ENCODE results near the gene GATB. TPM values are rescaled to one million over a fixed set of nuclear protein-coding genes. Genes with fewer than 3 reads are reported as not detected.

GATB gene
- total and polyA plus RNA-seq, 2 experiments from 2014 or later, result 19.4 to 20.1 TPM

- no peak overlapping the region for H3K4me3 ChIP-seq
- no peaks in the 10 kb centered on the region for H3K36me3 ChIP-seq (replicated peaks; ENCODE audit: insufficient read depth, low read depth)
- TF ChIP-seq, protein P1, sequence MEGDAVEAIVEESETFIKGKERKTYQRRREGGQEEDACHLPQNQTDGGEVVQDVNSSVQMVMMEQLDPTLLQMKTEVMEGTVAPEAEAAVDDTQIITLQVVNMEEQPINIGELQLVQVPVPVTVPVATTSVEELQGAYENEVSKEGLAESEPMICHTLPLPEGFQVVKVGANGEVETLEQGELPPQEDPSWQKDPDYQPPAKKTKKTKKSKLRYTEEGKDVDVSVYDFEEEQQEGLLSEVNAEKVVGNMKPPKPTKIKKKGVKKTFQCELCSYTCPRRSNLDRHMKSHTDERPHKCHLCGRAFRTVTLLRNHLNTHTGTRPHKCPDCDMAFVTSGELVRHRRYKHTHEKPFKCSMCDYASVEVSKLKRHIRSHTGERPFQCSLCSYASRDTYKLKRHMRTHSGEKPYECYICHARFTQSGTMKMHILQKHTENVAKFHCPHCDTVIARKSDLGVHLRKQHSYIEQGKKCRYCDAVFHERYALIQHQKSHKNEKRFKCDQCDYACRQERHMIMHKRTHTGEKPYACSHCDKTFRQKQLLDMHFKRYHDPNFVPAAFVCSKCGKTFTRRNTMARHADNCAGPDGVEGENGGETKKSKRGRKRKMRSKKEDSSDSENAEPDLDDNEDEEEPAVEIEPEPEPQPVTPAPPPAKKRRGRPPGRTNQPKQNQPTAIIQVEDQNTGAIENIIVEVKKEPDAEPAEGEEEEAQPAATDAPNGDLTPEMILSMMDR (IDR thresholded peaks at IDR 0.05; ENCODE audit: poor library complexity), result no peak
- TF ChIP-seq EZH2phosphoT487 (IDR thresholded peaks at IDR 0.05; ENCODE audit: low read depth, severe bottlenecking, unreplicated experiment) (no peak), EZH2 (IDR thresholded peaks at IDR 0.05; ENCODE audit: borderline replicate concordance) (no peak)
- no peaks in the 10 kb centered on the region for H3K27me3 ChIP-seq
- no peaks in the 10 kb centered on the region for H3K79me2 ChIP-seq
- H3K4me2 ChIP-seq, result no peak overlapping the region
- H3K9me3 ChIP-seq (ENCODE audit: low read depth), result no peaks in the 10 kb centered on the region
- DNase-seq (ENCODE audit: low spot score), result no peak
- no peaks in the 10 kb centered on the region for H3K4me1 ChIP-seq (ENCODE audit: insufficient read depth)
- H4K20me1 ChIP-seq (ENCODE audit: insufficient read depth, poor library complexity, severe bottlenecking), result no peaks in the 10 kb centered on the region
- H2AFZ ChIP-seq, result no peak overlapping the region
- H3K9me2 ChIP-seq (replicated peaks; ENCODE audit: insufficient read depth), result no peaks in the 10 kb centered on the region
- 83% methylated on average over 3 of the region's 3 CpGs for WGBS (ENCODE audit: low lambda C conversion rate, missing lambda C conversion rate)
- H3K27ac ChIP-seq, result no peak overlapping the region
Measured at GRCh38 chr4:151652841-151653547, 107.8 kb downstream of the GATB start.

DNA sequence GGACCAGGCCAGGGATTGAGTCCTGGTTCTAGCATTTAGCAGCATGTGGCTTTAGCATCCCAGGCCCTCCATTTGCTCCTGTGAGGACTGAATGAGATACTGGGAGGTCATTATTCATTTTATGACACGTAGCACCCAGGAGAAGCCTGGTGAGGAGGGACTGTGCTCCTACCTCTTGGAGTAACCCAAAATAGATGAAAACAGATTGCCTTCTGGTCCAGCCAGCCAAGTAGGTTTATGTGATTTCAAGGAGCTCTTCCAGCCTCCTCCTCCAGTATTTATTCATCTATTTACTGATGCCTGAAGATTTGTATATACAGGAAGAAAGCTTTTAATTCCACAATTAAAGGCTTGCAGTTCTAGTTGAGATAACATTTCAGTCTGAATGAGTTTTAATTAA is 109.3 kb downstream of the GATB start:
- Histone ChIP-seq H3K9me3 (ENCODE audit: low read depth) (no peaks in the 10 kb centered on the region), H3K4me2 (no peak overlapping the region), H3K9me2 (replicated peaks; ENCODE audit: insufficient read depth) (no peaks in the 10 kb centered on the region), H3K36me3 (replicated peaks; ENCODE audit: insufficient read depth, low read depth) (no peaks in the 10 kb centered on the region), H3K4me1 (ENCODE audit: insufficient read depth) (no peaks in the 10 kb centered on the region), H2AFZ (no peak overlapping the region), H3K27me3 (no peaks in the 10 kb centered on the region), H3K79me2 (no peaks in the 10 kb centered on the region), H3K27ac (no peak overlapping the region), H4K20me1 (ENCODE audit: insufficient read depth, poor library complexity, severe bottlenecking) (no peaks in the 10 kb centered on the region), H3K4me3 (no peak overlapping the region)
- WGBS (ENCODE audit: low lambda C conversion rate, missing lambda C conversion rate), result 89% methylated on average over 1 of the region's 1 CpG
- TF ChIP-seq EZH2phosphoT487 (IDR thresholded peaks at IDR 0.05; ENCODE audit: low read depth, severe bottlenecking, unreplicated experiment), result no peak
- DNase-seq (ENCODE audit: low spot score), result no peak

DNA sequence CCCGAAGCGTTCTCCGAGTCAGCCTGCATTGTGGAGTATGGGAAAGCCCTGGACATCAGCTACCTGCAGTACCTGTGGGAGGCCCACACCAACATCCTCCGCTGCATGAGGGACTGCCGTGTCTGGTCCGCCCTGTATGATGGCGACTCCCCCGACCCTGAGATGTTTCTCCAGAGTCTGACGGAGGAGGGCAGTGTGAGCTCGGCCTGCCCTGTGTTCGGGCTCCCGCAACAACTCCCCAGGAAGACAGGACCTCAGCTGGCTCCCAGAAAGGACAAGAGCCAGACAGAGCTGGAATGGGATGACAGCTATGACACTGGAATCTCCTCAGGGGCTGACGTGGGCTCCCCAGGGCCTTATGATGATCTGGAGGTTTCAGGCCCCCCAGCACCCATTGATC is 111.3 kb downstream of the GATB start:
- no peak for TF ChIP-seq EZH2 (IDR thresholded peaks at IDR 0.05; ENCODE audit: borderline replicate concordance)
- TF ChIP-seq EZH2phosphoT487 (IDR thresholded peaks at IDR 0.05; ENCODE audit: low read depth, severe bottlenecking, unreplicated experiment), result no peak
- TF ChIP-seq, protein P1 (IDR thresholded peaks at IDR 0.05; ENCODE audit: poor library complexity), result no peak
- no peak overlapping the region for H2AFZ ChIP-seq
- H3K4me1 ChIP-seq (ENCODE audit: insufficient read depth), result no peaks in the 10 kb centered on the region
- no peak for DNase-seq (ENCODE audit: low spot score)
- H3K27me3 ChIP-seq, result no peaks in the 10 kb centered on the region
- no peak overlapping the region for H3K4me2 ChIP-seq
- H3K4me3 ChIP-seq, result no peak overlapping the region
- H3K79me2 ChIP-seq, result no peaks in the 10 kb centered on the region
- H3K9me3 ChIP-seq (ENCODE audit: low read depth), result no peaks in the 10 kb centered on the region
- 95% methylated on average over 13 of the region's 13 CpGs for WGBS (ENCODE audit: low lambda C conversion rate, missing lambda C conversion rate)
- H4K20me1 ChIP-seq (ENCODE audit: insufficient read depth, poor library complexity, severe bottlenecking), result no peaks in the 10 kb centered on the region
- no peak overlapping the region for H3K27ac ChIP-seq
- no peaks in the 10 kb centered on the region for H3K9me2 ChIP-seq (replicated peaks; ENCODE audit: insufficient read depth)
- no peaks in the 10 kb centered on the region for H3K36me3 ChIP-seq (replicated peaks; ENCODE audit: insufficient read depth, low read depth)

DNA sequence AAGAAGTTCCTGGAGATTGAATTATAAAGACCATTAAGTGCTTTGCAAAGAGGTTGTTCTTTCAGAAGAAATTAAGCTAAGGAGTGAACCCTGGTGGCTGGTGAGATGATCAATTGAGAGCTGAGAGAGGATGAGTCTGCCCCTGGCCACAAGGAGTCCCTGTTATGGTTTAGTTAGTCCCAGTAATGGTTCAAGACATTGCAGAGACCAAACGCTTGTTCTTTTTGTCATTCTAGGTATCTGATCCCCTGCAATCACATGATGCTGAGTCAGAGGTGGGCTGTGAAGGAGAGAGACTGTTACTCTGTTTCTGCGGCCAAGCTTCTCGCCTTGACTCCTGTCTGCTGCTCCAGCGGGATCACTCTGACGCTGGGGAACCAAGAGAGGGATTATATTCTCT is 114.5 kb downstream of the GATB start:
- no peaks in the 10 kb centered on the region for H3K27me3 ChIP-seq
- H3K36me3 ChIP-seq (replicated peaks; ENCODE audit: insufficient read depth, low read depth), result no peaks in the 10 kb centered on the region
- H4K20me1 ChIP-seq (ENCODE audit: insufficient read depth, poor library complexity, severe bottlenecking), result no peaks in the 10 kb centered on the region
- no peaks in the 10 kb centered on the region for H3K9me3 ChIP-seq (ENCODE audit: low read depth)
- no peaks in the 10 kb centered on the region for H3K79me2 ChIP-seq
- no peak overlapping the region for H3K4me3 ChIP-seq
- DNase-seq (ENCODE audit: low spot score), result no peak
- no peak overlapping the region for H3K4me2 ChIP-seq
- TF ChIP-seq, protein P1 (IDR thresholded peaks at IDR 0.05; ENCODE audit: poor library complexity), result no peak
- TF ChIP-seq EZH2phosphoT487 (IDR thresholded peaks at IDR 0.05; ENCODE audit: low read depth, severe bottlenecking, unreplicated experiment), result no peak
- no peak for TF ChIP-seq EZH2 (IDR thresholded peaks at IDR 0.05; ENCODE audit: borderline replicate concordance)
- H3K9me2 ChIP-seq (replicated peaks; ENCODE audit: insufficient read depth), result no peaks in the 10 kb centered on the region
- 76% methylated on average over 5 of the region's 5 CpGs for WGBS (ENCODE audit: low lambda C conversion rate, missing lambda C conversion rate)
- H3K27ac ChIP-seq, result no peak overlapping the region
- H2AFZ ChIP-seq, result no peak overlapping the region
- no peaks in the 10 kb centered on the region for H3K4me1 ChIP-seq (ENCODE audit: insufficient read depth)

Measured in hepatocyte (in vitro differentiated cells).